HG02588 (cell line): ENCODE measurements around the gene KIAA1328.

Experiments
- ATAC-seq: cut with Tn5 transposase; IDR thresholded peaks from one replicate; pipeline ENCODE4 v1.9.1; 2021; ENCODE audit warnings: mild to moderate bottlenecking, moderate library complexity; ENCODE audit not compliant: unreplicated experiment

The KIAA1328 gene

DNA sequence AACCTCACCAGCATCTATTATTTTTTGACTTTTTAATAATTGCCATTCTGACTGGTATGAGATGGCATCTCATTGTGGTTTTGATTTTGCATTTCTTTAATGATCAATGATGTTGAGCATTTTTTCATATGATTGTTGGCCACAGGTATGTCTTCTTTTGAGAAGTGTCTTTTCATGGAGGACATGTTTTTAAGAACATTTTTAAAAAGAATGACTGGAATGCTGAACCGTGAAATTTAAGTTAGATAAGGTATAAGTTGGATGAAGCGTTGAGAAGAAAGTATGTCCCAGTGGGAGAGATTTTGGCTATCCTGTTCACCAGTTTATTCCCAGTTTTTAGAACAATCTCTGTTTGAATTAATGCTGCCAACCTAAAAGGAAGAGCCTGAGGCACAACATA lies 370.8 kb downstream of the KIAA1328 start:
- no peak for ATAC-seq

DNA sequence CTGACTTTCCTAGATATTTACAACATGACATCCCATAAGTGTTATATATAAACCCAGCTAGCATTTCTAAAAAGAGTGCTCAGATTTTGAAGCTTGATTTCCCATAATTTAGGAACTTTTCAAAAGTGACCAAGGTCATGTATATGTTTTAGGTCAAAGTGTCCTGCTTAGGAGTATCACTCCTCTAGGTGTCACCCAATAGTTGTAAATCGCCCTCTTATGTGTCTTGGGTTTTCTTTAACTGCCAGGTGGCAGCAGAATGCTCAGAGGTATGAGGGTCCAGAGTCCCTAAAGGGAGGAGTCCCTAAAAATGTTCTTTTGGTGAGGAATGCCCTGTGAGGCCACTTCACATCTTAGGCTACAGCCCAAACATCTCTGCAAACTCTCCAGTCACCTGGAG lies 378.4 kb downstream of the KIAA1328 start:
- ATAC-seq: no peak

DNA sequence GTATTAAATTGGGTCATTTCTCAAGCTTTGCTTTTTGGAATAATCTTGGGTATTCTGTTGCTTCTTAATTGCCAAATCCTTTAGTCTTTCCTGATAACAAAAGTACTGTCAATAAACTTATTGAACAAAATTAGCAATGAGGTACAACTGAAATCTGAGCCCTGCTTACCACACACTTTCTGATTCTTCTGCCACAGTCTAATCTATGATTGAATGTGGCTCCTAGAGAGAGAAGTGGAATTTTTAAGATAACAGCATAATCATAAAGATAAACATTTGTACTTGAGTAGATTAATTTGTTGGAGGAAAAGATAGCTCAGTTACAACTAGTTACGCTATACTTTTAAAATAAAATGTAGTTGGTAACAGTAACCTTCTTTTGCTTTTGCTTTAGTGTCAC lies 381.9 kb downstream of the KIAA1328 start:
- ATAC-seq: no peak

DNA sequence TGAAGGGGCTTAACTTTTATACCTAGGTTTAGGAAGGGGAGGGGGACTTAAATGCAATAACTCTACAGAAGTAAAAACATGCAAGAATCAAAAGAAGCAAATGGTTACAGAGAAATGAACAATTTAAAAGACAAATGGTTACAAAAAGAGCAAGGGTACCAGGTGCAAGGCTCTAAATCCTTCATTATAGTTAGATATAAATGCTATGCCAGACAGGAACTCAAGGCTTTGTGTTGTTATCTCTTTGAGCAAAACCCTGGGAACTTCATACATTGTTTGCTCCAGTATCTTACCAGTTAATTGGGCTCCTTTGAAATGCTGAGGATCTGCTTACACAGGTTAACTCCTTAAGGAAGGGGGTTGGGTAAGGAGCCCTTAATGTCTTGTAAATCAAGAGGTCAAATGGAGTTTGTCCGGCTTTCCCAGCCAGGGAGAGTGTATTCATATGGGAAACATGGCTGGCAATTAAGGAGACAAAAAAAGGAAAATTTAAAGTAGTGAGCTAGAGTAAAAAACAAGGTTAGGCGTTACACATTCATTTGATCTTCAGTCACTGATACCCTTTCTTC lies 389.2 kb downstream of the KIAA1328 start:
- ATAC-seq: no peak

DNA sequence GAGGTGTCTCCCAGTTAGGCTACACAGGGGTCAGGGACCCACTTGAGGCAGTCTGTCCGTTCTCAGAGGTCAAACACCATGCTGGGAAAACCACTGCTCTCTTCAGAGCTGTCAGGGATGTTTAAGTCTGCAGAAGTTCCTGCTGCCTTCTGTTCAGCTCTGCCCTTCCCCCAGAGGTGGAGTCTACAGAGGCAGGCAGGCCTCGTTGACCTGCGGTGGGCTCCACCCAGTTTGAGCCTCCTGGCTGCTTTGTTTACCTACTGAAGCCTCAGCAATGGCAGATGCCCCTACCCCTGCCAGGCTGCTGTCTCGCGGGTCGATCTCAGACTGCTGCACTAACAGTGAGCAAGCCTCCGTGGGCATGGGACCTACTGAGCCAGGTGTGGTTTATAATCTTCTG lies 390.3 kb downstream of the KIAA1328 start:
- no peak for ATAC-seq

DNA sequence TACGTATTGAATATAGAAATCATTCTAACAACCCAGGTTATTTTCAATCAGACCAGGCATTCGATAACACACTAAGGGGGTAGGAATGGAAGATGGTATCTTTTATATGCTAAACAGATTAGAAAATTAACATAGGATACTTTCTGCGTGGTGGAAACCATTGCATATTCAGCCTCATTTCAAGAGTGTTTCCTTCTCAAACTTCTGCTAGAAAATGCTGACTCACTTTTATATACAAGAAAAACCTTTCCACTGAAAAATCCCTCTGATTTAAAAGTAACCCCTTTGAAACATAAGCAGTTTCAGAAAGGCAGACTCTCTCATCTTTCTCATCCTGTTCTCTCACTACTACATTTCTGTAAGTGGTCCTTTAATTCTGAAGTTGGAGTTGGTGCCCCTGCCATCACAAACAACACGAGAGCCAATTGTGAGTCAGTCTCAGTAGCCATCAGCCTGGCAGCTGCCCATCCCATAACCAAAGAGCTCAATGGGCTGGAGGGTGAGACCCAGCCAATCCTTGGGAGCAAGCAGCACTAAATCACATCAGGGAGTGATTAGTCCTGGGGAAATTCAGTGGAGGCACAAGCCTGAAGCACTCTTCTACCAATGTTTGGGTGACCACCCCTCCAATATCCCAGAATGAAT lies 393.5 kb downstream of the KIAA1328 start:
- no peak for ATAC-seq

DNA sequence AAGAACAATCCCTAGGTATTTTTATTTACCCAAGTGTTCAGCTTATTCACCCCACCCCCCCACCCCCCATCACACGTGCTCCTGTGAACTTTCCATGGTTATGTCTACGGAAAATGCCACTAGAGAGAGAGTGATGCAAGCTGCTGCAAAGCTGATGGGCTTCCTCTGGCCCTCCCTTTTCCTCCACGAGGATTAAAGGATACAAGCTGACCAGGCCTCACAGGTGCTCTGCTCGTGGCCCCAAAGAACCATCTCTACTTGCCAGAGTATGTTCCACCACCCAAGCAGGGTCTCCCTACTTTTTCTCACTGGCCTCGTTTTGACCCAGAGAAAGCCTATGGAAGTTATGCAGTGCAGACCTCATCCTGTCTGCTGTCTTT lies 394.1 kb downstream of the KIAA1328 start:
- no peak for ATAC-seq

DNA sequence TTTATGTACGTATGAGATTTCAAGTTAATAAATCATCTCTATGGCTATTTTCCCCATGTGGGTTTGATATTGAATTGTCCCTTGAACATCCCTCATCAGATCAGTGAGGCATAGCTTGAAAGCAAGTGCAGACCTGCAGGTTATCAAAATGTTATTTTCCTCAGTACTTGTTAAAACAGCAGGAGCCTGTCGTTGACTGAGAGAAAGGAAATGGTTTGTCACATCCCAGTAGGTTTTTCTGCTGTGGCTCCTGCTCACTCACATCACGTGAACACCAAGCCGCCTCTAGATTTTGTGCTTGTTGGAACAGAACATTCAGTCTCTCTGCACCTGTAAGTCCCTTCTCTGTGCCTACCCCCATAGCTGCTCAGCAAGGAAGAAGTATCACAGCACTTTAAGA lies 396.4 kb downstream of the KIAA1328 start:
- ATAC-seq: no peak

DNA sequence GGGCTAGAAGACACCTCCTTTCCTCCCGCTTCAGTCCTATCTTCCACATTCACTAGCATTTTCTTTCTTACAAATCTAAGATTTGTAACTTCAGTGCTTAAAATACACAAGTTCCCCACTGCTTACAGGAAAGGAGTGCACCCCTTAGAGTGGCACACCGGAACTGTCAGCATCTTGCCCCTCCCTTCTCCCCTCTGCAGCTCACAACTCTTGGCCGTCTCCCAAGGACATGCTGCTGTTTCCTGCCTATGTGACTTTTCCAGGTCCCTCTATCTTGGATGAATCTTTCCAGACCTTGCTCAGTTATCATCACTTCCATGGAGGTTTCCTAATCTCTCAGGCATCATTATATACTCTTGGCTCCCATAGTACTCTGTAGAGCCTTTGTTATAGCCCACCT lies 401.8 kb downstream of the KIAA1328 start:
- ATAC-seq: no peak

DNA sequence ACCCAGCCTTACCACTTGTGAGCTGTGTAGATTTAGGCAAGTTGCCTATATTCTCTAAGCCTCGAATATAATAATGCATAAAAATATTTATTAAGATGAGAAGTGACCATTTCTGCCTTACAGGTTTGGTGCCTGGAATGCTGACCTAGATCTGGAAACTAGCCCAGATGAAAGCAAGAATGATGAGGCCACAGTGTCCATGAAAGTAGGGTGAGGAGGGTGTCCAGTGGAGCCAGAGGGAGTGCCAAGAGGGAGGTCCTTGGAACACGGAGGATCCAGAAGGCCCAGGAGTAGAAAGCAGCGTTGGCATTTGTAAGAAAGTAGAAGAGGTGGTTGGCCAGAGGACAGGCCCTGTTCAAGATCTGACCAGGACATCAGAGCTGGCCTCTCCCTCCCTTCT lies 402.3 kb downstream of the KIAA1328 start:
- no peak for ATAC-seq

DNA sequence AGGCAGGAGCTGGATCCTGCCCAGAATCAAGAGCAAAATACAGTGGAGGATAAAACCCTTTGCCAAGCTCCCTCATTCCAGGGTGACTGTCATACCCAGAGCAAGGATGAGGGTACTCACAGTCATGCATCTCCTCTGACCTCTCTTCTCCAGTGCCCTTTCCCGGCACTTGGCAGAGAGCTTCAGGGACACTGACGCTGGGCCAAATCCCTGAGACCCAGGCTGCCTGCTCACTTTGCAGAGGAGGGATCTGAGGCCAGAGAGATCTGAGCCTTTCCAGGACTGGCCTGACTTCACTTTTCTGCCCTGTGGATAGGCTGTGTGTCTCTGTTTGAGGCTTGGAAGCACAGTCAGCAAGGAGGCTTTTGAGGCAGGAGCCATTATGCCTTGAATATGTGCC lies 406.7 kb downstream of the KIAA1328 start:
- ATAC-seq: no peak

DNA sequence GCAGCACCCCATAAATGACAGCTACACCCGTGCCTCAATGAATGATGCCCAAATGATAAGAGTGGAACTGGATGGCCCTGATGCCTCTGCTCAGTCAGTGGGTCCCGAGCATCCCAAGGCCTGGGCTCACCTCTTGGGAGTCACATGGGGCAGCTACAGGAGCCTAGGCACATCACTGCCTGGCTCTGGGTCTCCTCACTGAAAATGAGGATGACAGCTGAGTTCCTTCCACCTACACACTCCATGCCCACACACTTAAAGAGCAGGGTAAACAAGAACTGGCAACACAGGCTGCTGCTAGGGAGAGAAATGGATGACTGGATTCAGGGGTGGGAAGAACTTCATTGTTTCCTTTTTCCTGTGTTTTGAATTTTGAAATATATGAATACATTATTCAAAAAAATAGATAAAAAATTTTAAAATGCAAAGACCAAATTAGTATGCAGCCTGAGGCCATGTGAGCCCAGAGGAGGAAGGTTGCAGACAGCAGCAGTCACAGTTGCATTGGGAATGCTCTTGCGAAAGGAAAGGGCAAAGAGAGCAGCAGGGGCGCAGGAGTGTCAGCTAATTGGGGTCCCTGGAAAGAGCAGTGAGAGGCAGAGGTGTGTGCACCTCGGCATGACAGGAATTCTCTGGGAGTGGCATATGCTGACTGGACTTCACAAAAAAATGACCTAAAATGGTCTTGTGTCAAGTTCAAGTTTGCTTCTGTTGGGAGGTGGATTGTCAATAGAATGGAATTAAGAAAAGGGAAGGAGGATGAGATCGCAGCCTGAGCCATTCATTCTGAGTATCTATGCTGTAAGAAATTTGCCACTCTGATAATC lies 409.6 kb downstream of the KIAA1328 start:
- no peak for ATAC-seq

DNA sequence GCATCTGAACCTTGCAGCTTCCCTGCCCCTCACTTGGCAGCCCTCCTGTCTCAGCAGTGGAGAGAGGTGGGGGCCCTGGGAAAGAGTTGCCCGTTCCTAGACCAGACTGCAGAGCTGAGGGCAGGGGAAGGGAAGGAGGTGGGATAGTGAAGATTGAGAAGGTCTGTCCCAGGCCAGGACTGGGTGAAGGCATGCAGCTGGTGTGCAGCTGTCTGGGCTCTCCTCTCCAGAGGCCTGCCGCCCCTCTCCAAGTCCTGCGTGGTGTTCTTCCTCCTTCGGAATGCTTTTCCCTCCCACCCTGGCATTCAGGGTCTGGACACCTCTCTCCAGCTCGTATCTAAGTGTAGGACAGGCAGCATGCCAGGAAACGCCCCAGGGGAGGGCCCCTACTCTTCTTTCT lies 413.2 kb downstream of the KIAA1328 start:
- ATAC-seq: no peak

DNA sequence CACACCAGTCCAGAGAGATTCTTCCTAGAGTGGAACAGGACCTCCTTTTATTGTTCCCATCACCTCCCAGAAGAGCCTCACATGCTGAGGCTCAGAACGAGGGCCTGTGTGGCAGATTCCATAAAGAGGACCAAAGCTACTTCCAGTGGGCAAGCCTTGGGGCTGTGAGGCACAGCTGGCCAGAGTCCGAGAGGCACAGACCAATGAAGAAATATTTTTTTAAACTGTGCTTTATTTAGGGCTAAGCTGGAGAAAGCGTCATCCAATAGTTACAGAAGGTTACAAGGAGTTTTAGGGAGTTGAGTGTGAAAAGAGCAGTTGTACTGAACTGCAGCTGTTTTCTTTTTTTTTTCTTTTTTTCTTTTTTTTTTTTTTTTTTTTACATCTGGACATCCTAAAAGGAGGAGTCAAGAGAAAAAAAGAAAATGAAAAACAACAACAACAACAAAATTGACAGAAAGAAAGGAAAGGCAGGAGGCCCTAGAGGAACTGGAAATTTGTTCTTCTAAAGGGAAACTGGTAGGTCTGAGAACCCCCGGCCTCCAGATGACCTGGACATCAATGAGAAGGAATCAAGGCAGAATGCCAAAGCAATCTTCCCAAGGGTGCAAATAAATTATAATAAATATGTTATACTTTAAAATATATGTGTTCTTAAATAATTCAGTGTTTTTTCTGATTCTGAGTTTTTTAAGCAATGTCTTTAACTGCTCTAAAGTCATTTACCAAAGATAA lies 414.1 kb downstream of the KIAA1328 start:
- ATAC-seq: no peak

DNA sequence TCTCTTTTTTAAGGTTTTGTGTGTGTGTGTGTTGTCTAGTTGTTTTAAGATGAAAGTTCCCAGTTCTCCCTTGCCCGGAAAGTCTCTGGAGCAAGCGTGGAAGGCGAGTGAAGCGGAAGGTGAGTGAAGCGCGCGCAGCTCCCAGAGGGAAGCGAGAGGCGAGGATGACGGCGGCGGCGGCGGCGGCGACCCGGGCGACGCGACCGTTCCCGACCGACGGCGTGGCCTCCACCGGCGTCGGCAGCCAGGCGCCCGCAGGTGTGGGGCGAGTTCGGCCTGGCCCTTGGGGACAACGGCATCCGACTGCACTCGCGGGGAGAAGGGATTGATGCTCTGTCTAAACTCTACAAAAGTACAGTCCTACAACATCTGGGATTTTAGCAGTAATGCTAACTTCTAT lies 414.8 kb downstream of the KIAA1328 start:
- no peak for ATAC-seq

DNA sequence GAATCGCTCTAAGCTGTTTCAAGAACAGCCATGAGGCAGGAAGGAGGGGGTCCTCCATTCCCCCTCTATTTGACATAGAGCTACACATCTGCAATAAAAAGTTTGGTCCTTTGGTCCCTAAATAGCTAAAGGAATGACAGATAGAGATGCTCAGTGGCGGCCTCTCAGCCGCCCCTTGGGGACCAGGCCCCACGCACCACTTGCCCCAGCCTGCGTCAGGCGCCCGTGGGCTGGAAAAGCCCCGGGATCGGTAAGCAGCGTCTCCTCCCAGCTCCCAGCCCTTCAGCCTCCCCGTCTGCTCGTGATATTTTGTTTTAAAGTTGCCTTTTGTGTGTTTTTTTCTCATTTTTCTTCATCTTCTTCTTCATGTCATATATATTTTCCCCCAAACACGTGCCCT lies 415.7 kb downstream of the KIAA1328 start:
- no peak for ATAC-seq

DNA sequence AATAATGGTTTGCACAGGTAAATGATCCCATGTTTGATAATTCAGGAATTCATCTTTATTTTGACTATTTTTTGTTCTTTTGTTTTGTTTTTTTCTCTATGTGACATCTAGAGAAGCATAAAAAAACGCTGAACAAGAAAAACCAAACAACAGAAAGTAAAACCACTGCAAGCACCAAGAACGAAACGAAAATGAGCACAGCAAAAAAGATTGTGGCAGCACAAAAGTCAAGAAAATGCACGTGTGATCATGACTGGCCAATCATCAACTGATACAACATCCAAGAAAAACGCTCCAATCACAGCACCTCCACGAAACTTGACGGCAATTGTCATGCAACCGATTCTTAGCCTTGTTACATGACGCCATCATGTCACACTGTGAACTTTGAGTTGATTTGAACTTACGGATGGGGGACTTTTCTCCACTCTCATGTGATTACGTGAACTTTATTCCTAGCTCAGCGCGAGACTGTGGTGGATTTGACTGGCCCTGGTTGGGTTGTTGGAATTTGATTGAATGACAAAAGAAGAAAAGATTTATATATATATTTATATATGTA lies 417.9 kb downstream of the KIAA1328 start:
- no peak for ATAC-seq

DNA sequence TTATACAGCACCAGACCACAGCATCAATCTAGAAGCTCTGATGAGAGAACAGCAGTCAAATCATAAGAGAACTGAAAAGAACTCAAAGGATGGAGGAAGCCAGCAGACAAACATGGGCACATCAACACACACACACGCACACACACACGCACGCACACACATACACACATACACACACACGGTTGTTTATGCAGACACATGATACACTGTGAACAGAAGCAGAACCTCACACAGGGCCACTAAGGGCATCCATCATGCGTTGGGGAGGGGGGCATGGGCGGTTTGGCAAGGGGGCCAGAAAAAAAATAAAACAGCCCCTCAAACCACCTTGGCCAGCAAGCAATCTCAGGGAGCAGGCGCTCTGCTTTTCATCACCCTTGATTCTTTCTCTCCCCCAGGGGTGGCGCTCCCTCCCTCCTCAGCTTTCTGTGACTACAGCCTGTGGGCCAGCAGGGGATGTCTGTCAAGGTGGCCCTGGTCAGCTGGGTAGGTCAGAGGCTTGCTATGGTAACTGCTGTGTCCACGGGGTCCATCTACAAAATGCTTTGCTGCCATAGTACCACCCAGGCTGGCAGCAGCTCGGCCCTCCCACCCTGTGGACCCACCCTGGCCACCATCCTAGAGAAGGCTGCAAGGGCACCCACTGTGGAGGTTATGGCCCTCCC lies 418.7 kb downstream of the KIAA1328 start:
- ATAC-seq: no peak

DNA sequence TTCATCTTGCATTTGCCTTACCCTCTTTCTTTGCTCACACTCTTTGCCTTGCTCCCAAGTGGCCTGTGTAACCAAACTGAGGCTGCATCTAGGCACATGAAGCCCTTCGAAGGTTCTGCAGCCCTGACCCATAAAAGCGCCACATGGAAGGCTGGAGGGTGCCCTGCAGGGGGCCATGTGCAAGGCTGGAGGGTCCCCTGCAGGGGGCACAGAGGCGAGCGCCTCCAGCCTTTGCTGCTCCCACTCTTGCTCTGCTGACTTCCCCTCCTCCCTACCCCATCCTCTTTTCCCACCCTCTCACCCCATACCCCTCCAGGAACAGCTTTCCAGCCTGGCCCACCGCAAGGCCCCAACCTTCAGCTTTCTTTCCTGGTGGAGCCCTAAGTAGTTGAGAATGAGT lies 419.4 kb downstream of the KIAA1328 start:
- no peak for ATAC-seq

DNA sequence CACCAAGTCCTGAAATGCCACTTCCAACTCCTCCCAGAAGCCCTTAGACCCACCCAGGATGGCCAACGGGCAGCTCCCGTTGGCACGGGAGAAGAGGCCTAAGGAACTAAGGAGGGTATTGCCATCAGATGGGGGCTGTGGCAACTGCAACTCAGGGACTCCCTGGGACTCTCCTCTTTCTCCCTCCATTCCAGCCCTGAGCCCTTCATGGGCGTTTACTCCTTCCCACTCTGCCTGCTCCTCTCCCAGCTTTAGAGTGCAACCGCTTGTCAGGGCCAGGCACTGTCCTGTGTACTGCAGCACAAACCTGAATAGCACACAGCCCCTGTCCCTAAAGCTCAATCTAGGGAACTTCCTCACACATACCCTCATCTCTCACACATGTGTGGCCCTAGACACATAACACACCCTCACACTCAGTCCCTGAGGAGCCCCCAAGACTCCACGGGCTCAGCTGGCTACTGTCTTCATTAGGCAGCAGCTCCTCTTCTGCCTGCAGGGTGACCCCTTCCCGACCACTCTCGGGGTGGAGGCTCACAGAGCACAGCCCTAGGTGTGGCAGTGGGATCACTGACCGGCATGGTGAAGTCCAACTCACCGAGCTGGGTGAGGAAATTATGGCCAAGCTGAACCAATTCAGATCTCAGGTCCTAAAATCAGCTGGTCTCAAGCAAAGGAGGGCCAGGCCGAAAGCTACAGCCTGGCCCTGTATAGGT lies 420.4 kb downstream of the KIAA1328 start:
- no peak for ATAC-seq
